HepG2 (cell line): Measurements from ENCODE around the gene PLA2G2A. TPM values are rescaled to one million over a fixed set of nuclear protein-coding genes. Genes with fewer than 3 reads are reported as not detected.

Source experiments
- ATF1 ChIP-seq: IDR thresholded peaks from 2 replicates; pipeline ENCODE4 v1.6.1; 2016; ENCODE audit warnings: mild to moderate bottlenecking, control low read depth
- ATRX ChIP-seq: sonication (generic); formaldehyde crosslinking; IDR thresholded peaks from 2 replicates; pipeline ENCODE4 v1.4.0; 2020; ENCODE audit warnings: missing genetic modification reagents, borderline replicate concordance
- CTCF ChIP-seq: sonication (generic); formaldehyde crosslinking; IDR thresholded peaks from 2 replicates; pipeline ENCODE4 v1.5.0; 2020; ENCODE audit warnings: mild to moderate bottlenecking, missing genetic modification reagents, moderate library complexity
- HCFC1 ChIP-seq: fragments of 150-350 bp; IDR thresholded peaks from 2 replicates; pipeline ENCODE4 v1.6.1; 2014; ENCODE audit warnings: low read depth, low read length
- JUN ChIP-seq: sonication (generic); formaldehyde crosslinking; IDR thresholded peaks from 2 replicates; pipeline ENCODE4 v1.4.0; 2020; ENCODE audit warnings: mild to moderate bottlenecking, missing genetic modification reagents
- NR1H2 ChIP-seq: sonication (generic); formaldehyde crosslinking; IDR thresholded peaks from 2 replicates; pipeline ENCODE4 v1.8.1; 2022; ENCODE audit warnings: low read depth, missing genetic modification reagents, borderline replicate concordance
- PHF20 ChIP-seq: sonication (generic); formaldehyde crosslinking; IDR thresholded peaks from 2 replicates; pipeline ENCODE4 v1.5.0; 2020; ENCODE audit warnings: mild to moderate bottlenecking, missing genetic modification reagents
- ZBTB4 ChIP-seq: sonication (generic); formaldehyde crosslinking; IDR thresholded peaks from 2 replicates; pipeline ENCODE4 v1.4.0; 2020; ENCODE audit warnings: missing genetic modification reagents, mild to moderate bottlenecking, borderline replicate concordance
- ZFAT ChIP-seq: sonication (generic); formaldehyde crosslinking; conservative IDR thresholded peaks from 2 replicates; pipeline ENCODE4 v1.8.1; 2023; ENCODE audit warnings: missing genetic modification reagents, inconsistent platforms
- ZMYM4 ChIP-seq: sonication (generic); formaldehyde crosslinking; IDR thresholded peaks from 2 replicates; pipeline ENCODE4 v1.8.1; 2023; ENCODE audit warnings: mild to moderate bottlenecking, missing genetic modification reagents
- ZNF362 ChIP-seq: sonication (generic); formaldehyde crosslinking; IDR thresholded peaks from 2 replicates; pipeline ENCODE4 v1.4.0; 2020; ENCODE audit warnings: missing genetic modification reagents, mild to moderate bottlenecking, borderline replicate concordance
- ZNF569 ChIP-seq: sonication (generic); formaldehyde crosslinking; IDR thresholded peaks from 2 replicates; pipeline ENCODE4 v1.5.0; 2020; ENCODE audit warnings: mild to moderate bottlenecking, missing genetic modification reagents, moderate library complexity, borderline replicate concordance
- ZNF597 ChIP-seq: sonication (generic); formaldehyde crosslinking; IDR thresholded peaks from 2 replicates; pipeline ENCODE4 v1.5.0; 2020; ENCODE audit warnings: missing genetic modification reagents
- ZNF781 ChIP-seq: sonication (generic); formaldehyde crosslinking; IDR thresholded peaks from 2 replicates; pipeline ENCODE4 v1.5.1; 2020; ENCODE audit warnings: borderline replicate concordance, mild to moderate bottlenecking, missing genetic modification reagents; ENCODE audit errors: not compliant biosample characterization
- ZNF839 ChIP-seq: sonication (generic); formaldehyde crosslinking; IDR thresholded peaks from 2 replicates; pipeline ENCODE4 v1.4.0; 2020; ENCODE audit warnings: missing genetic modification reagents, mild to moderate bottlenecking, borderline replicate concordance
- ZZZ3 ChIP-seq: sonication (generic); formaldehyde crosslinking; IDR thresholded peaks from 2 replicates; pipeline ENCODE4 v1.4.0; 2020; ENCODE audit warnings: missing genetic modification reagents, mild to moderate bottlenecking, borderline replicate concordance
- polyA plus RNA-seq, 8 experiments: library from polyadenylated mRNA; depleted of rRNA in 3 of 8; stranded (reverse) in 7 of 8; unstranded in 1 of 8; fragments of >200 nt; fragmentation: Illumina TruSeq in 4 of 8; extraction: Trizol in 4 of 8; gene quantifications; 2 replicates each; pipeline versions ENCODE4 v1.2.1 to v1.2.3, GENCODE V29; 2011 to 2016; ENCODE audit warnings: low read depth in 4 of 8, missing spikeins in 1 of 8, mixed read lengths in 1 of 8; ENCODE audit not compliant: insufficient read depth in 1 of 8
- total RNA-seq, 5 experiments: library from RNA; depleted of rRNA; stranded (reverse); fragments of >200 nt; fragmentation: Illumina TruSeq; extraction: Trizol; gene quantifications; 2 replicates each; pipeline ENCODE4 v1.2.3, GENCODE V29; 2016; ENCODE audit warnings: low read depth in 1 of 5

PLA2G2A gene
- total and polyA plus RNA-seq, 2 of the 13 experiments (the other 11 are each of a cell fraction or from before 2014, with no cell fraction given), result 0.35 to 30.3 TPM

- TF ChIP-seq ATRX, result no peak
- TF ChIP-seq NR1H2 (CRISPR knock-in tag), result no peak
- TF ChIP-seq PHF20 (CRISPR knock-in tag), result no peak
- no peak for TF ChIP-seq ZBTB4 (CRISPR knock-in tag)
- no peak for TF ChIP-seq ZNF362
- TF ChIP-seq JUN (CRISPR knock-in tag), result no peak
- TF ChIP-seq ZZZ3 (CRISPR knock-in tag), result no peak
- TF ChIP-seq ATF1 (CRISPR knock-in tag), result peak; percentile 87
- TF ChIP-seq ZNF839 (CRISPR knock-in tag), result no peak
- TF ChIP-seq ZNF781, result no peak
- 0 out of 2 replicates have a peak, but pooled peaks have one; percentile 14 for TF ChIP-seq ZMYM4 (CRISPR knock-in tag)
- no peak for TF ChIP-seq ZFAT (CRISPR knock-in tag)
- no peak for TF ChIP-seq ZNF597 (CRISPR knock-in tag)
- TF ChIP-seq HCFC1, result no peak
- no peak for TF ChIP-seq CTCF (CRISPR knock-in tag)
- no peak for TF ChIP-seq ZNF569
Observed at GRCh38 chr1:19981507-19982312, 2.3 kb upstream of the PLA2G2A start (continued).
